ENCODE results near the gene TSEN15.
A peak's percentile ranks its signal among the peaks of the same experiment; 100 is the strongest.

TSEN15 gene

GRCh38 chr1:184051485-184052193 lies at the start of gene TSEN15:
TSEN15 (plus strand) TSS chr1:184051730; CDS start chr1:184051756, 26 bp downstream.
- Histone ChIP-seq H3K36me3 (ENCODE audit: control insufficient read depth in 1 of 2, insufficient read depth in 2 of 2, low read length in 2 of 2) (peaks cover 5 to 10% of the 10 kb centered on the region in 2 donors), H3K4me1 (ENCODE audit: control insufficient read depth in 1 of 2, insufficient read depth in 2 of 2, low read length in 2 of 2) (peaks cover 0 to 26% of the 10 kb centered on the region in 2 donors), H3K4me3 (ENCODE audit: low read depth in 1 of 2, low read length in 2 of 2) (peak within 1 kb of the TSS; percentile 97 to 99), H3K27ac (ENCODE audit: low read length) (peak within 1 kb of the TSS; percentile 94), H3K9me3 (ENCODE audit: control insufficient read depth in 1 of 2, low read length in 2 of 2) (no peaks in the 10 kb centered on the region), H3K27me3 (ENCODE audit: low read depth, low read length) (no peaks in the 10 kb centered on the region)

- Histone ChIP-seq H3K27me3 (ENCODE audit: low read depth, low read length) (no peaks in the 10 kb centered on the region), H3K4me1 (ENCODE audit: control insufficient read depth in 1 of 2, insufficient read depth in 2 of 2, low read length in 2 of 2) (no peaks in the 10 kb centered on the region), H3K9me3 (ENCODE audit: control insufficient read depth in 1 of 2, low read length in 2 of 2) (no peaks in the 10 kb centered on the region), H3K36me3 (ENCODE audit: control insufficient read depth in 1 of 2, insufficient read depth in 2 of 2, low read length in 2 of 2) (no peaks in the 10 kb centered on the region), H3K4me3 (ENCODE audit: low read depth in 1 of 2, low read length in 2 of 2) (no peak overlapping the region), H3K27ac (ENCODE audit: low read length) (no peak overlapping the region)
These were observed 49.5 kb upstream of the TSEN15 start for GRCh38 chr1:184002071-184002470.

- H3K4me3 ChIP-seq (ENCODE audit: low read depth in 1 of 2, low read length in 2 of 2) = no peak overlapping the region
- no peaks in the 10 kb centered on the region for H3K27me3 ChIP-seq (ENCODE audit: low read depth, low read length)
- H3K36me3 ChIP-seq (ENCODE audit: control insufficient read depth in 1 of 2, insufficient read depth in 2 of 2, low read length in 2 of 2) = no peaks in the 10 kb centered on the region
- H3K27ac ChIP-seq (ENCODE audit: low read length) = no peak overlapping the region
- no peaks in the 10 kb centered on the region for H3K9me3 ChIP-seq (ENCODE audit: control insufficient read depth in 1 of 2, low read length in 2 of 2)
- no peaks in the 10 kb centered on the region for H3K4me1 ChIP-seq (ENCODE audit: control insufficient read depth in 1 of 2, insufficient read depth in 2 of 2, low read length in 2 of 2)
These were observed 46.6 kb upstream of the TSEN15 start for GRCh38 chr1:184004935-184005334.

- no peaks in the 10 kb centered on the region for H3K36me3 ChIP-seq (ENCODE audit: control insufficient read depth in 1 of 2, insufficient read depth in 2 of 2, low read length in 2 of 2)
- no peaks in the 10 kb centered on the region for H3K9me3 ChIP-seq (ENCODE audit: control insufficient read depth in 1 of 2, low read length in 2 of 2)
- H3K4me1 ChIP-seq (ENCODE audit: control insufficient read depth in 1 of 2, insufficient read depth in 2 of 2, low read length in 2 of 2) = no peaks in the 10 kb centered on the region
- H3K27me3 ChIP-seq (ENCODE audit: low read depth, low read length) = no peaks in the 10 kb centered on the region
- no peak overlapping the region for H3K27ac ChIP-seq (ENCODE audit: low read length)
- H3K4me3 ChIP-seq (ENCODE audit: low read depth in 1 of 2, low read length in 2 of 2) = no peak overlapping the region
These were observed 46.0 kb upstream of the TSEN15 start for GRCh38 chr1:184005506-184005905.

GRCh38 chr1:184010788-184011187 lies 40.7 kb upstream of the TSEN15 start:
- no peak overlapping the region for H3K4me3 ChIP-seq (ENCODE audit: low read depth in 1 of 2, low read length in 2 of 2)
- no peaks in the 10 kb centered on the region for H3K4me1 ChIP-seq (ENCODE audit: control insufficient read depth in 1 of 2, insufficient read depth in 2 of 2, low read length in 2 of 2)
- H3K9me3 ChIP-seq (ENCODE audit: control insufficient read depth in 1 of 2, low read length in 2 of 2) = no peaks in the 10 kb centered on the region
- no peaks in the 10 kb centered on the region for H3K27me3 ChIP-seq (ENCODE audit: low read depth, low read length)
- H3K36me3 ChIP-seq (ENCODE audit: control insufficient read depth in 1 of 2, insufficient read depth in 2 of 2, low read length in 2 of 2) = no peaks in the 10 kb centered on the region
- H3K27ac ChIP-seq (ENCODE audit: low read length) = no peak overlapping the region

GRCh38 chr1:184012187-184012586 lies 39.3 kb upstream of the TSEN15 start:
- Histone ChIP-seq H3K9me3 (ENCODE audit: control insufficient read depth in 1 of 2, low read length in 2 of 2) (no peaks in the 10 kb centered on the region), H3K27ac (ENCODE audit: low read length) (no peak overlapping the region), H3K36me3 (ENCODE audit: control insufficient read depth in 1 of 2, insufficient read depth in 2 of 2, low read length in 2 of 2) (no peaks in the 10 kb centered on the region), H3K4me3 (ENCODE audit: low read depth in 1 of 2, low read length in 2 of 2) (no peak overlapping the region), H3K4me1 (ENCODE audit: control insufficient read depth in 1 of 2, insufficient read depth in 2 of 2, low read length in 2 of 2) (no peaks in the 10 kb centered on the region), H3K27me3 (ENCODE audit: low read depth, low read length) (no peaks in the 10 kb centered on the region)

GRCh38 chr1:184014271-184014670 lies 37.3 kb upstream of the TSEN15 start:
- H3K4me3 ChIP-seq (ENCODE audit: low read depth in 1 of 2, low read length in 2 of 2) = no peak overlapping the region
- H3K36me3 ChIP-seq (ENCODE audit: control insufficient read depth in 1 of 2, insufficient read depth in 2 of 2, low read length in 2 of 2) = no peaks in the 10 kb centered on the region
- H3K27me3 ChIP-seq (ENCODE audit: low read depth, low read length) = no peaks in the 10 kb centered on the region
- H3K27ac ChIP-seq (ENCODE audit: low read length) = no peak overlapping the region
- H3K4me1 ChIP-seq (ENCODE audit: control insufficient read depth in 1 of 2, insufficient read depth in 2 of 2, low read length in 2 of 2) = no peaks in the 10 kb centered on the region
- H3K9me3 ChIP-seq (ENCODE audit: control insufficient read depth in 1 of 2, low read length in 2 of 2) = no peaks in the 10 kb centered on the region

GRCh38 chr1:184016169-184016568 lies 35.4 kb upstream of the TSEN15 start:
- Histone ChIP-seq H3K27me3 (ENCODE audit: low read depth, low read length) (no peaks in the 10 kb centered on the region), H3K27ac (ENCODE audit: low read length) (no peak overlapping the region), H3K4me1 (ENCODE audit: control insufficient read depth in 1 of 2, insufficient read depth in 2 of 2, low read length in 2 of 2) (no peaks in the 10 kb centered on the region), H3K36me3 (ENCODE audit: control insufficient read depth in 1 of 2, insufficient read depth in 2 of 2, low read length in 2 of 2) (no peaks in the 10 kb centered on the region), H3K9me3 (ENCODE audit: control insufficient read depth in 1 of 2, low read length in 2 of 2) (no peaks in the 10 kb centered on the region), H3K4me3 (ENCODE audit: low read depth in 1 of 2, low read length in 2 of 2) (no peak overlapping the region)

GRCh38 chr1:184017306-184017705 lies 34.2 kb upstream of the TSEN15 start:
- H3K4me3 ChIP-seq (ENCODE audit: low read depth in 1 of 2, low read length in 2 of 2) = no peak overlapping the region
- no peaks in the 10 kb centered on the region for H3K36me3 ChIP-seq (ENCODE audit: control insufficient read depth in 1 of 2, insufficient read depth in 2 of 2, low read length in 2 of 2)
- H3K9me3 ChIP-seq (ENCODE audit: control insufficient read depth in 1 of 2, low read length in 2 of 2) = no peaks in the 10 kb centered on the region
- H3K27ac ChIP-seq (ENCODE audit: low read length) = no peak overlapping the region
- no peaks in the 10 kb centered on the region for H3K27me3 ChIP-seq (ENCODE audit: low read depth, low read length)
- H3K4me1 ChIP-seq (ENCODE audit: control insufficient read depth in 1 of 2, insufficient read depth in 2 of 2, low read length in 2 of 2) = no peaks in the 10 kb centered on the region

- Histone ChIP-seq H3K27me3 (ENCODE audit: low read depth, low read length) (no peaks in the 10 kb centered on the region), H3K4me1 (ENCODE audit: control insufficient read depth in 1 of 2, insufficient read depth in 2 of 2, low read length in 2 of 2) (no peaks in the 10 kb centered on the region), H3K4me3 (ENCODE audit: low read depth in 1 of 2, low read length in 2 of 2) (no peak overlapping the region), H3K9me3 (ENCODE audit: control insufficient read depth in 1 of 2, low read length in 2 of 2) (no peaks in the 10 kb centered on the region), H3K36me3 (ENCODE audit: control insufficient read depth in 1 of 2, insufficient read depth in 2 of 2, low read length in 2 of 2) (no peaks in the 10 kb centered on the region), H3K27ac (ENCODE audit: low read length) (no peak overlapping the region)
These were observed 32.9 kb upstream of the TSEN15 start for GRCh38 chr1:184018622-184019021.

GRCh38 chr1:184019069-184019468 lies 32.5 kb upstream of the TSEN15 start:
- Histone ChIP-seq H3K27me3 (ENCODE audit: low read depth, low read length) (no peaks in the 10 kb centered on the region), H3K4me3 (ENCODE audit: low read depth in 1 of 2, low read length in 2 of 2) (no peak overlapping the region), H3K9me3 (ENCODE audit: control insufficient read depth in 1 of 2, low read length in 2 of 2) (no peaks in the 10 kb centered on the region), H3K4me1 (ENCODE audit: control insufficient read depth in 1 of 2, insufficient read depth in 2 of 2, low read length in 2 of 2) (no peaks in the 10 kb centered on the region), H3K27ac (ENCODE audit: low read length) (no peak overlapping the region), H3K36me3 (ENCODE audit: control insufficient read depth in 1 of 2, insufficient read depth in 2 of 2, low read length in 2 of 2) (no peaks in the 10 kb centered on the region)

GRCh38 chr1:184019506-184019905 lies 32.0 kb upstream of the TSEN15 start:
- no peaks in the 10 kb centered on the region for H3K4me1 ChIP-seq (ENCODE audit: control insufficient read depth in 1 of 2, insufficient read depth in 2 of 2, low read length in 2 of 2)
- no peaks in the 10 kb centered on the region for H3K36me3 ChIP-seq (ENCODE audit: control insufficient read depth in 1 of 2, insufficient read depth in 2 of 2, low read length in 2 of 2)
- H3K27ac ChIP-seq (ENCODE audit: low read length) = no peak overlapping the region
- H3K27me3 ChIP-seq (ENCODE audit: low read depth, low read length) = no peaks in the 10 kb centered on the region
- H3K4me3 ChIP-seq (ENCODE audit: low read depth in 1 of 2, low read length in 2 of 2) = no peak overlapping the region
- H3K9me3 ChIP-seq (ENCODE audit: control insufficient read depth in 1 of 2, low read length in 2 of 2) = no peaks in the 10 kb centered on the region
